Endothelial cell of umbilical vein (primary cell): ENCODE results near the gene RPL15. TPM values are rescaled to one million over a fixed set of nuclear protein-coding genes. Genes with fewer than 3 reads are reported as not detected.

Source experiments
- BruUV-seq: library from RNA; stranded (reverse); fragments of 400-500 nt; replicated peaks from 2 replicates; lab custom pipeline; 2021; lab: Mats Ljungman, UMichigan
- CTCF ChIA-PET: fragments of 300-600, 350-600 bp; sonication (Branson Sonifier 250); formaldehyde crosslinking; loops from one replicate; lab custom pipeline; 2021; ENCODE audit warnings: antibody characterized with exemption, inconsistent platforms; lab: Charles Lee
- POLR2A ChIA-PET: fragments of 300-600, 350-600 bp; sonication (Branson Sonifier 250); formaldehyde crosslinking; loops from one replicate; lab custom pipeline; 2021; ENCODE audit warnings: antibody characterized with exemption, inconsistent platforms; lab: Charles Lee
- DNase-seq: peaks from one replicate; pipeline ENCODE4 v3.0.0-alpha.2; 2011; ENCODE audit warnings: low read depth, low spot score
- FAIRE-seq: peaks from 2 replicates; lab custom pipeline; 2011; peaks lifted over from hg19 to GRCh38; lab: Jason Lieb, UNC
- H2AFZ ChIP-seq: 2 replicates; pipeline ENCODE4 v1.6.0; 2012; ENCODE audit warnings: low read depth, low read length, control low read depth, inconsistent platforms
- H3K27ac ChIP-seq: 2 replicates; pipeline ENCODE4 v1.5.1; 2011; ENCODE audit warnings: low read depth, mild to moderate bottlenecking, control low read depth, low read length, moderate library complexity; ENCODE audit not compliant: insufficient read depth
- H3K27me3 ChIP-seq, 2 experiments: 2 replicates each; pipeline versions ENCODE4 v1.6.0 to v1.6.1; 2011; ENCODE audit warnings: low read length in 2 of 2, mixed read lengths in 1 of 2; ENCODE audit not compliant: control insufficient read depth in 2 of 2, insufficient read depth in 2 of 2
- H3K36me3 ChIP-seq, 2 experiments: 2 replicates in 1 of 2; 3 replicates in 1 of 2; pipeline ENCODE4 v1.5.1; 2011; ENCODE audit warnings: low read length in 2 of 2, mild to moderate bottlenecking in 1 of 2, moderate library complexity in 1 of 2; ENCODE audit not compliant: control insufficient read depth in 2 of 2, insufficient read depth in 2 of 2; ENCODE audit errors: extremely low read depth in 1 of 2
- H3K4me1 ChIP-seq: 3 replicates; pipeline ENCODE4 v1.5.1; 2011; ENCODE audit warnings: mild to moderate bottlenecking, low read length; ENCODE audit not compliant: control insufficient read depth, insufficient read depth; ENCODE audit errors: extremely low read depth
- H3K4me2 ChIP-seq: 2 replicates; pipeline ENCODE4 v1.6.1; 2011; ENCODE audit warnings: low read length, control low read depth, mixed read lengths; ENCODE audit not compliant: insufficient read depth
- H3K4me3 ChIP-seq, 3 experiments: fragments of 200-600 bp in 1 of 3; sonication (generic), shearing (Covaris generic) in 1 of 3; replicated peaks in 1 of 3; 2 replicates each; pipeline ENCODE4 v1.5.1; 2011 to 2016; ENCODE audit warnings: control low read depth in 3 of 3, low read length in 3 of 3, mild to moderate bottlenecking in 2 of 3, inconsistent platforms in 1 of 3, low read depth in 1 of 3, moderate library complexity in 1 of 3; ENCODE audit not compliant: insufficient read depth in 1 of 3
- H3K79me2 ChIP-seq: 2 replicates; pipeline ENCODE4 v1.6.0; 2012; ENCODE audit warnings: low read length, inconsistent platforms; ENCODE audit not compliant: control insufficient read depth, insufficient read depth
- H3K9ac ChIP-seq: replicated peaks from 2 replicates; pipeline ENCODE3; 2011; ENCODE audit warnings: low read length, control low read depth; ENCODE audit not compliant: insufficient read depth; ENCODE audit errors: extremely low read depth
- H3K9me1 ChIP-seq: replicated peaks from 3 replicates; pipeline ENCODE4 v1.6.0; 2011; ENCODE audit warnings: mild to moderate bottlenecking, low read length; ENCODE audit not compliant: control insufficient read depth, insufficient read depth; ENCODE audit errors: extremely low read depth
- H3K9me3 ChIP-seq: replicated peaks from 2 replicates; pipeline ENCODE4 v1.5.1; 2012; ENCODE audit warnings: low read length, inconsistent platforms; ENCODE audit not compliant: control insufficient read depth, insufficient read depth
- H4K20me1 ChIP-seq: replicated peaks from 2 replicates; pipeline ENCODE3; 2011; ENCODE audit warnings: mild to moderate bottlenecking, low read length; ENCODE audit not compliant: control insufficient read depth, insufficient read depth; ENCODE audit errors: extremely low read depth
- GATA2 ChIP-seq: IDR thresholded peaks from 2 replicates; pipeline ENCODE4 v1.7.0; 2011; ENCODE audit warnings: low read depth, mild to moderate bottlenecking, moderate library complexity, mixed read lengths, low read length; ENCODE audit not compliant: insufficient read length, insufficient read depth
- MYC ChIP-seq: IDR thresholded peaks from one replicate; pipeline ENCODE4 v1.6.1; 2011; ENCODE audit warnings: mild to moderate bottlenecking, low read depth, low read length
- POLR2AphosphoS5 ChIP-seq: IDR thresholded peaks from 2 replicates; pipeline ENCODE4 v1.6.1; 2012; ENCODE audit warnings: low read depth, mild to moderate bottlenecking, control low read depth, low read length, moderate library complexity; ENCODE audit not compliant: insufficient read depth
- dilution Hi-C: fragments of 300-500 bp; cut with MboI; formaldehyde crosslinking; loops from one replicate; pipeline ENCODE4 v1.15.0; 2019; ENCODE audit warnings: low sequenced_read_pairs; ENCODE audit not compliant: extremely low pct_ligation_motif_present
- intact Hi-C: fragments of 100-400 bp; cut with micrococcal nuclease; formaldehyde crosslinking; loops from one replicate; pipeline ENCODE4 v1.10.0; 2022
- polyA plus RNA-seq, 4 experiments: library from polyadenylated mRNA; depleted of rRNA in 3 of 4; stranded (reverse) in 3 of 4; unstranded in 1 of 4; fragments of >200 nt; gene quantifications; 2 replicates each; pipeline versions ENCODE4 v1.2.1 to v1.2.3, GENCODE V29; 2011 to 2012; ENCODE audit warnings: missing spikeins in 1 of 4
- total RNA-seq: library from RNA; stranded (reverse); gene quantifications from 2 replicates; pipeline ENCODE4 v1.2.3, GENCODE V29; 2021
- TF ChIP-seq, protein P1 (sequence below), 2 donors: IDR thresholded peaks; 1 replicate in 1 of 2; 2 replicates in 1 of 2; pipeline ENCODE4 v1.5.1; 2011; ENCODE audit warnings: low read length in 2 of 2, mild to moderate bottlenecking in 2 of 2, moderate library complexity in 2 of 2, control low read depth in 1 of 2, inconsistent platforms in 1 of 2, low read depth in 1 of 2; ENCODE audit not compliant: insufficient read depth in 1 of 2; ENCODE audit errors: extremely low read depth in 1 of 2

RPL15 gene
- total and polyA plus RNA-seq, 2 donors (not counting 3 experiments of a cell fraction or from before 2014, with no cell fraction given): 1,901 to 5,777 TPM

DNA sequence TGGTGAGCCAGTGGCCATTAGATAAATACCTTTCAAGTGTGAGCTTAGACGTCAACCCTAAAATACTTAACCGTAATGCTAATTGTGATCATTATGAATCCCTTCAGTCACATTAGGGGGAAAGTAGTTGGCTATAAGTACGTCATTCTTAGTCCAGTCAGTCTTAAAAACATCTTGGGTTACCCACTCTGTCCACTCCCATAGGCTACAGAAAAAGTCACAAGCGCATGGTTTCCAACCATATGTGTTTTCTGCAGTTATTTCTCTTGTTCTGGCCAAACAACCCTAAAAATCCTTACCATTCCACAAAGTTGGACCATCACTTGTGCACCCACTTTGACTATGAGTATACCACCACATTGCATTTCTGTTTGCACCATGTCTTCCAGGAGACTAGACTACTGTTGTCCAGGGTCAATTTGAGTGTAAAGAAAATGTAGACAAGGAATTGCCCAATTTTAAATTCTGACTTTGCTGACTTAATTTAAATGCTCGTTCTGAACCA is 3.3 kb downstream of the RPL15 start:
- Histone ChIP-seq H3K4me2 (no peak overlapping the region), H3K79me2 (peaks cover 23% of the 10 kb centered on the region), H3K9me1 (no peaks in the 10 kb centered on the region), H3K4me1 (peaks cover 17% of the 10 kb centered on the region), H3K27me3 (no peaks in the 10 kb centered on the region), H3K4me3 (no peak overlapping the region), H3K9me3 (no peaks in the 10 kb centered on the region), H2AFZ (no peak overlapping the region), H4K20me1 (peaks cover 7% of the 10 kb centered on the region), H3K27ac (no peak overlapping the region), H3K36me3 (peaks cover 9 to 11% of the 10 kb centered on the region in 2 experiments), H3K9ac (no peak overlapping the region)
- BruUV-seq: no TSS peak
- dilution Hi-C loops: no loop called here
- ChIA-PET CTCF (interaction anchor here (1.4 kb wide), 1 partner anchor 32 kb away, joined by 3 read pairs; no protein-coding TSS in a partner anchor), POLR2A (interaction anchor here (0.7 kb wide), 1 partner anchor 10 kb away, joined by 3 read pairs; no protein-coding TSS in a partner anchor)
- no peak for DNase-seq
- intact Hi-C loops: no loop called here
- FAIRE-seq: no peak
- TF ChIP-seq MYC: no peak
- no peak for TF ChIP-seq GATA2
- TF ChIP-seq POLR2AphosphoS5: no peak
- TF ChIP-seq, protein P1, sequence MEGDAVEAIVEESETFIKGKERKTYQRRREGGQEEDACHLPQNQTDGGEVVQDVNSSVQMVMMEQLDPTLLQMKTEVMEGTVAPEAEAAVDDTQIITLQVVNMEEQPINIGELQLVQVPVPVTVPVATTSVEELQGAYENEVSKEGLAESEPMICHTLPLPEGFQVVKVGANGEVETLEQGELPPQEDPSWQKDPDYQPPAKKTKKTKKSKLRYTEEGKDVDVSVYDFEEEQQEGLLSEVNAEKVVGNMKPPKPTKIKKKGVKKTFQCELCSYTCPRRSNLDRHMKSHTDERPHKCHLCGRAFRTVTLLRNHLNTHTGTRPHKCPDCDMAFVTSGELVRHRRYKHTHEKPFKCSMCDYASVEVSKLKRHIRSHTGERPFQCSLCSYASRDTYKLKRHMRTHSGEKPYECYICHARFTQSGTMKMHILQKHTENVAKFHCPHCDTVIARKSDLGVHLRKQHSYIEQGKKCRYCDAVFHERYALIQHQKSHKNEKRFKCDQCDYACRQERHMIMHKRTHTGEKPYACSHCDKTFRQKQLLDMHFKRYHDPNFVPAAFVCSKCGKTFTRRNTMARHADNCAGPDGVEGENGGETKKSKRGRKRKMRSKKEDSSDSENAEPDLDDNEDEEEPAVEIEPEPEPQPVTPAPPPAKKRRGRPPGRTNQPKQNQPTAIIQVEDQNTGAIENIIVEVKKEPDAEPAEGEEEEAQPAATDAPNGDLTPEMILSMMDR (IDR thresholded peaks at IDR 0.05; ENCODE audit: extremely low read depth in 1 of 2, insufficient read depth in 1 of 2, low read depth in 1 of 2, low read length in 2 of 2): no peak
